CD4-positive, alpha-beta T cell treated with Interleukin-17A for 4 hours (primary cell): Measurements from ENCODE around the gene RPS6KA2.

Source experiments
- DNase-seq: peaks from one replicate; pipeline ENCODE4 v3.0.0-alpha.2; 2020; ENCODE audit warnings: mixed read lengths

Gene RPS6KA2

DNA sequence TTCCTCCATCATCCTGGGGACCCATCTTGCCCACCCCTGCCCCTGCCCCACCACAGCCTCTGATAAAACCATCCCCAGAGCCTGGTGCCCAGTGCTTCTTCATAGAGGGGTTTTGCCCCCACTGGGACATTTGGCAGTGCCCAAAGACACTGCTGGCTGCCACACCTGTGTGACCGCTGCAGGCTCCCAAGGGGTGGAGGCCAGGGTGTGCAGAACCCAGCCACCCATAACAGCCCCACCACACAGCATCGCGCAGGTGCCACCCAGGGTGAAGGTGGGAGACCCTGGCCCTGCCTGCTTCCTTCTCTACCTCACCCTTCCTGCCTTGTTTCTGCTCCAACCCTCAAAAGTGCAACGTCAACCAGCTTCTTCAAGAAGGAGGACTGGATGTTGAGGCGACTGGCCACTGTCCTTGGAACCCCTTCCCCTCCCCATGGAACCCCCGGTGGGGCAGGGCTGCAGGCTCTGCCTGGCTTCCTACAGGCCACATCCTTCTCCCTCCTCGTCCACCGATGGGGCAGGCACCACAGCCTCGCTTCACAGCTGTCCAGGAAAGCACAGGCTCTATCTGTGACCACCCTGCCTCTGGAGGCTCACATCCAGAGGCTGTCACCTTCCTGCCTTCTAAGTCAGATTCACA lies 165.1 kb downstream of the RPS6KA2 start:
- DNase-seq, result no peak

DNA sequence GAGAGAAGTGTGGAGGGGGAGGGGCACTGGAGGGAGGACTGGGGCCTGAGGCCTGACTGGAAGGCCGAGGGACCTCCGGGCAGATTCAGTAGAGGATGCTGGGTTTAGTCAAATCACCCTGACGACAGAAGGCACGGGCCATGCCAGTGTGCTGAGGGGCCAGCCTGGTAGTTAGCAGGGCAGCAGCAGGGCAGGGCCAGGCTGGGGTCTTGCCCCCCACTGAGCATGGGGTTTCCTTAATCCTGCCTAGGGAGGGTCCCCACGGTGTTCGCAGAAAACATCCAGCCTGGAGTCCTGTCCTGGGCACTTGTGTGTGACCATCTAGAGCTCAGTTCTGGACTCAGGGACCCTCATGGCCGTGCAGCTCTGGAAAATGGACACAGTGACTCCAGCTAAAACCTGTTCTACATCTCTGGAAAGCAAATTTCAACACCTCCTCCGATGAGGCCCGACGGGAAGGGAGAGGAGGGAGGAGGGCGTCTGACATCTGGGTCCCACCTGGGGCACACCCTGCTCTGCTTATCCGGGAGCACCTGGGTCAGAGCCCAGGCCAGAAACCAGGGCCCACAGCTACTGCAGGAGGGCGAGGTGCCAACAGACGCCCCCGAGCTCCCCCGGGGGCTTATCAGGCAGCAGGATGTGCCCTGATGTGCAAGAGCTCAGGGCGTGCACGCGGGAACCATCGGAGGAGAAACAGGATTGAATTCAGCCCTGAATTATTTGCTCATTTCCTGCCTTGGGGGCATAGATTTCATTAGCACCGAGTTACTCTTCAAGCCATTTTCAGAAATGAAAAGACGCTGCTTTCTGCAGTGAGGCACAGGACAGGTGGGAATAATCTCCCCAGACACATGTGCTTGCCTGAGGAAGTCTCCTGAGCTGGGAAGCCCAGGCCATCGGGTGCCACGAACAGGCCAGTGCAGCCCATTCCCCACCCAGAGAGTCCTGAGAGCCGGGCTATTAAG lies 166.3 kb downstream of the RPS6KA2 start:
- DNase-seq, result no peak

DNA sequence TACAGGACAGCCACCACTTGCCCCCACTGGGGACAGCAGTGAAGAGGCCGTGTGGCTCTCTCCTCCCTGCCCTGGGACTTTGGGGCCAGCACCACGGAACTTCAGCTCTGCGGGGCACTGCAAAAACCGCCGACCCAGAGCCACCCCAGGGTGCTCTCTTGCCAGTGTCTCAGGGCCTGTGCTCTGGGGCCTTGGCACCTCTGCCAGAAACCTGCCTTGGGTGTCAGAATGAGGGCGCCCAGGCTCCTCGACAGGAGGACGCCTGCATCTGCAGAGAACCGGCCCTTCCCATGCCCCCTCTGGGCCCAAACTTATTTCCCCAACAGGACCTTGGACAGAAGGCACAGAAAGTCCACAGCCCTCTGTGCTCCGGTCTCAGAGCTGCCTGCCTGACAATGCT lies 167.1 kb downstream of the RPS6KA2 start:
- no peak for DNase-seq

DNA sequence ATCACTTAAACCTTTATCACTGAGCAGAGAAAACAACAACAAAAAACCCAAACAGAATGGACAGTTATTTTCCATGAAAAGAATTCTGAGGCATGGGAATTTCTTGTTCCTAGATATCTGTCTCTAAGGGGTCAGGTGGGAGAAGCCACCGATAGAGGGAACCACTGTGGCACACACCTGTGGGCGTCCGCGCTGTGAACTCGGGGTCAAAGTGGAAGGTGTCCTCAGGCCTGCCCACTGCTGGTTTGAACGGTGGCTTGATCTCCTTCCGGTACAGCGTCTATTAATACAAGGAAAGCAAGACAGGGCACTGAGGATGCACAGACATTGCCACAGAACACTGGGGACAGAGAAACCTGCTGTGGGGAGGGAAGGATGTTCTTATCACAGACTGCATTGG lies 167.8 kb downstream of the RPS6KA2 start:
- no peak for DNase-seq

DNA sequence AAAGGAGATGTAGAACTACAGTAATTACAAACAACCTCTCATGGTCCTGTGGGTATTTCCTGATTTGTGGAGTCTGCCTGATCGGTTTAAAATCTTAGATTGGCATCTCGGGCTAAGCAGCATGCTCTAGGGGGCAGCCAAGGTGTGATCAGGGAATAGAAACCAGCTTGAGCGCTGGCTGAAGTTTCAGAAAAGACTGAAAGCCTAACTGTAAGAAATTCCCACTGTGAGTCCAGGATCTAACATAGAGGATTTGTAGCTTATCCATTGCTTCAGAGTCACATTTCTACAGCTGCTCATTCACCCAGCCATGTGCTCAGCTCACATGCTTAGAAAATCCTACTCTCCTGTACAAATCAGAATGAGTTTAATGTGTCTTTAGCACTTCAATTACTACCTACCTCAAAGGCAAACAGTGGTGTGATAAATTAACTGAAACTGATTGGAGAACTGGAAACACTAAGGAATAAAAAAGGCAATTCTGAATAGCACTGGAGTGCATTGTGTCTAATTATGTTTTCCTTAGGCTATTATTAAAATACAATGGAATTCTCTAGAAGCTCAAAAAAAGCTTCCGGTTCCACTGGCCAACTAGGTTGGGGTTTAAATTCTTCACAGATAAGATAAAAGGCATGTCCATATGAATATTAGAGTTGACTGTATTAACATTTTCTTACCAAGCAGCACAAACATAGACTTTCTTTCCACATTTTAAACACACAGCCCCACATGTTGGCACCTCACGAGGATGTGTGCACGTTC lies 170.5 kb downstream of the RPS6KA2 start:
- DNase-seq, result peak; percentile 61

DNA sequence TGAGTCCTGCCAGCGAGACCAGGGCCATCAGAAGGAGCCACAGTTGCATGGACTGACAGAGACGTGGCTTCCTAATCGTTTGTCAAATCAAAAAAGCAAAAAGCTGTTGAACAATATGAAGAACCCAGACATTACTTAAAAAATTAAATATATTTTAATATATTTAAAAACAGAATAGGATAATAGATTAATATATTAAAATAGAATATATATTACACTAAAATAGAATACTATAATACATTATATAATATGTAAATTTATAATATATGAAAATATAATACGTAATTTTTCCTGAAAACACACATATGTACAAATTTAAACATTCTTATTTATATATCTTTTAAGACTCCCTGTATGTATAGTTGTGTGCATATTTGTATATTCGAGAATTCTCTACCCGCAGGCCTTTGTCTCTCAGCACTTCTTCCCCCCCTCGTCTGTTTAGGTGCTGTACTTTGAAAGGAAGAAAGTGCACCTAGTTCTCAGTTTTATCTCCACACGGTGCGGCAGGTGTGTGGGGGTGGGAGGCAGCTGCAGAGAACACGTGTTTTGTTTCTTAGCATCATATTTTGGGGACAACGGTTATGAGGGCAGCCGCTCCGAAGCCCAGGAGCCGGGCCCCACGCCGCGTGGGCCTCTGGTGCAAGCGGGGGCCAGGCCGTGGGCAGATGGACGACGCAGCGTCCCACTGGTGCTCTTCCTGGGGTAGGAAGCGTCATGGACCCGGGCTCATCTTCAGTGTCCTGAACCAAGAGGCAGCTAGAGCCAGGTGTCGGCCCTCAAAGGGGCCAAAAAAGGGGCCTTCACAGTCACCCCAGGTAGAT lies 172.1 kb downstream of the RPS6KA2 start:
- no peak for DNase-seq

DNA sequence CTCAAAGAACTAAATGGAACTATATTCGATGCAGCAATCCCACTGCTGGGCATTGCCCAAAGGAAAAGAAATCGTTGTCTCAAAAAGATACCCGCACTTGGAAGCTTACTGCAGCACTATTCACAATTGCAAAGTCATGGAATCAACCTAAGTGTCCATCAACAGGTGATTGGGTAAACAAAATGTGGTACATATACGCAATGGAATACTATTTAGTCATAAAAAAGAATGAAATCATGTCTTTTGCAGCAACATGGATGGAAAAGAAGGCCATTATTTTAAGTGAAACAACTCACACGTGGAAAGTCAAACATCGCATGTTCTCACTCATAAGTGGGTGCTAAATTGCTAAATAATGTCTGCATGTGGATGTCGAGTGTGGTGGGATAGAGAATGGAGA lies 173.4 kb downstream of the RPS6KA2 start:
- DNase-seq, result no peak

DNA sequence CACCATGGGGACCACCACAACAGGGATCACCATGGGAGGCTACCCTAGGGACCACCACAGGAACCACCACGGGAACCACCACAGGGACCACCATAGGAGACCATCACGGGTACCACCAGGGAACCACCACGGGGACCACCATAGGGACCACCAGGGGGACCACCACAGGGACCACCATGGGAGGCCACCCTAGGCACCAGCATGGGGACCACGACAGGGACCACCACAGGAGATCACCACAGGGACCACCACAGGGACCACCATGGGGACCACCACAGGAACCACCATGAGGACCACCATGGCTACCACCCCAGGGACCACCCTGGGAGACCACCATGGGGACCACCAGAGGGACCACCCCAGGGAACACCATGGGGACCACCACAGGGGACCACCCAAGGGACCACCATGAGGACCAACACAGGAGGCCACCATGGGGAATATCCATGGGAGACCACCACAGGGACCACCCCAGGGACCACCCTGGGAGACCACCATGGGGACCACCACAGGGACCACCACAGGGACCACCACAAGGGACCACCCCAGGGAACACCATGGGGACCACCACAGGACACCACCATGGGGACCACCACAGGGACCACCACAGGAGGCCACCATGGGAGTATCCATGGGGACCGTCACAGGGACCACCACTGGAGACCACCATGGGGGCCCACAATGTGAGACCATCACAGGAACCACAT lies 176.7 kb downstream of the RPS6KA2 start:
- no peak for DNase-seq

DNA sequence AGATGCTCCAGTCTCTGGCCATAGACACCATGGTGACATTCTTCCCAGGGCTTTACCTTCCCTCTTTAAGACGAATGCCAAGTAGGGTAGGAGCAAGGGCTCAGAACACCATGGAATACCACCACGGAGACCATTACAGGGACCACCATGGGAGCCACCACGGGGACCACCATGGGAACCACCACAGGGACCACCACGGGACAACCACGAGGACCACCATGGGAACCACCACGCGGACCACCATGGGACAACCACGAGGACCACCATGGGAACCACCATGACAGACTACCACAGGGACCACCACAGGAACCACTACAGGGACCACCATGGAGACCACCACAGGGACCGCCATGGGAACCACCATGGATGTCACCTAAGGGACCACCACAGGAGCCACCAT lies 177.4 kb downstream of the RPS6KA2 start:
- DNase-seq, result no peak

DNA sequence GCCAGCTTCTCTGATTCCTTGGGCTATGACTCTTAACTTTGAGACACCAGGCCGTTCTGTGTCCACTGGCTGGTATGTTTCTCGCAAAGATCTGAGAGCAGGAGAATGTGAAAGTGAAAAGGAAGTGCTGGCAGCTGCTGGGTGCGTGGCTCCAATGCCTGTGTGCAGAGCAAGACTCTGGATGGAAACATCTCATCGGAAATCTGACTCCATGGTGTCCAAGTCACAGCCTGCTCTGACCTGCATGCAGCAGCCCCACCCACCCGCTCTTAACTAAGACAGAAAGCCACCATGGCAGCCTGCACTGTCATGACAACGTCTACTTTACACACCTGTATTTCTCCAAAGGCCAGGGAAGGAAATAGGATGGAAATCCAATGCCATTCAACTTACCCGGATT lies 178.0 kb downstream of the RPS6KA2 start:
- DNase-seq, result no peak

DNA sequence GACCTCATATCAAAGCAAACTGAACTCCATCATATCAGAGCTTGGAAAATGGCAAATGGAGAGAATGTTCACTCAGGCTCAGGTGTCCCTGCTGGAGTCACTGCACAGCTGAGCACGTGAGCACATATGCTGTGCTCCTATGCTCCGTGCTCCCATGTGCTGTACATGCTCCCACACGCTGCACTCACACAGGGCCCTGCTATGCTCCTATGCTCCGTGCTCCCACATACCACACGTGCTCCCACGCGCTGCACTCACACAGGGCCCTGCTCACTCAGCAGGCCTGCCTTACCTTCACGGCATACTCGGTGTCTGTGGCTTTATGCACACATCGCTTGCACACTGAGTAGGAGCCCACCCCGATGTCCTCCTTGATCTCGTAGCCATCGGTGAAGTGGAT lies 178.6 kb downstream of the RPS6KA2 start:
- DNase-seq, result no peak

DNA sequence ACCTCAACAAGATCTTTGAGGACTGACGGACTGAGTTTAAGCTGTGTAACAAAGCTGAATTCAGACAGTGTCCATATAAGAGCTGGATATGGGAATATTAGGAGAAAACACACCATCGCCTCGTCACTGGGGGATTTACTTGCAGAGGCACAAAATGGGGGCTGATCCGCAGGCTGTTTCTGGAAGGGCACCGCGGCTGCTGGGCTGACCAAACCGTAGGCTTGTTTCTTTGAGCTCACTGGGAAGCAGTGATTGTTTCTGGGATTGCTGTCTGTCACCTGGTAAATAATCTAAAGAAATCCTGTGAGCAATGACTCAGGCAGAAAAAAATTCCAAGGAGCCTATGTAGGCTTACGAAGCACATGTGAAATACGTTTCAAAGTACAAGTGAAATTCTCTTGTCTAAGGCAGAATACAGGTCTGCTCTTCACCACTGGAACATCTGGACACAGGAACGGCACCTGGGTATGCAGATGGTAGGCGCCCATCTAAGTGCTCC lies 180.4 kb downstream of the RPS6KA2 start:
- no peak for DNase-seq

DNA sequence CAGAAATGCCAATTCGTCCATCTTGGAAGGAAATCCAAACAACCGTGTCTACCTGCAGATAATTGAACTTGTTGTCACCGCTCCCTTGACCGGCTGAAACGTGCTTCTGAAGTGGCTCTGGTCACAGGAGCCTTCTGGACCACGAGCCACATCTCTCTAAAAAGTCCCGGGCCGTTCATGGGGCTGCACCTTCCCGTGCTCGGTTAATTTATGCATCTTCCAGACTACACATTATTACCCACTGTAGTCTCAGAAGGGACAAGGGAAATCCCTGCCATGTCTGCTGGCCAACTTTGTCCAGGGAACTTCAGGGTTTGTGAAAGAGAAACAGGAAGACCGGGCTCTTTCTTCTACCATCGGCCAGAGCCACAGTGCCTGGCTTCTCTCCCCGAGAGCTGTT lies 180.9 kb downstream of the RPS6KA2 start:
- DNase-seq, result no peak

DNA sequence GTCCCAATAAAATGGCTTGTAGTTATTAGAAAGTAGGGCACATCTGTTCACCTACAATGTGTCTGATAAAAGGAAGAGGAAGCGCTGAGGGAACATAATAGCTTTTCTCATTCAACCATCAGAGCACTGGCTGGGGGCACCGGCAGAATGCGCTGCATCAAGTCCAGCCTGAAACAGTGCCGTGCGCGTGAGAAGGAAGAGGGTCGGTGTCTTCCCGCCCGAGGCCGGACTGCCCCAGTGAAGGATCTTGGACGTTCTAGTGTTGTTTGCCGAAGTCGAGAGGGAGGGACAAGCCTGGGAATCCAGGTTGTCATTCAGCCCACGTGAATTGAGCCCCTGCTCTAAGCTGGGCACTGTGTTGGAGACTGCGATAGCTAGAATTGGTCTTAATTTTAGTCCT lies 182.6 kb downstream of the RPS6KA2 start:
- DNase-seq, result no peak

DNA sequence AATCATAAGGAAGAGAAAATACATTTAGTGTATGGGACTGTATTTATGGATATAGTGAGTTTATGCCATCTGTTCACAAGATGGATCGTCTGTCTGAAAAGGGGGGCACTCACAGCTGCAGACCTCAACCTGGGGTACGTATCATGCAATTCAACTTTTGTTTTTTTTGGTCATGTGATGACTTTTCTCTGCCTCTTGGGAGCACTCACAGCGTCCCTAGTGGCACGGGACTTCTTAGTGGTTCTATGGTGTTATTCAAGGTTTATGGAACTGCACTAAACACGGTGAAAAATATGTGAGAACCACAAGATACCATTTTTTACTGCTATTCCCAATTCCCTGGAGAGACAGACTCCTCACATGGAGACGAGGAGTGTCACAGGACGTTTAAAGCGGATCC lies 183.9 kb downstream of the RPS6KA2 start:
- DNase-seq, result no peak

DNA sequence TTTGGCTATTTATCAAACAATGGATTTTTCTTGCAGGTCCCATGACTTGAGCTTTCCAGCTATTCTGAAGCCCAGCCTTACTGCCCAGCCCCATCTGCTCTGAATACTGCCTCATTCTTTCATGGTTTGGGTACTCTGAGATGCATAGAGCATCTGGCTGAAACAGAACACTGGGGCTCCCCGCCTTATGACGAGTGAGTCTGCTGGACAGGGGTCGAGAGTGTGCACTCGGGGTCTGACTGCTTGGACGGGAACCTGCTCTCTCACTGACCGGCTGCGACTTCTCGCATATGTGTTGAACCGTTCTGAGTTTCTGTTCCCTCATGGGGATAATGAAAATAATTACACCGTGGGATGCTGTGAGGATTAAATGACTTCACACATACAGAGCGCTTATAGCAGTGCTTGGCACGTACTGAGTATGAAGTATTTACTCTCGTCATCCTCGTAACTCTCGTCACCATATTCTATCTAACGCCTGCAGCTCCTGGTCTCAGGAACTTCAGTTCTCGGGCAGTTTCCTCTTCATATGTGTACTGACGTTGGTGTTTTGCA lies 184.8 kb downstream of the RPS6KA2 start:
- DNase-seq, result no peak

DNA sequence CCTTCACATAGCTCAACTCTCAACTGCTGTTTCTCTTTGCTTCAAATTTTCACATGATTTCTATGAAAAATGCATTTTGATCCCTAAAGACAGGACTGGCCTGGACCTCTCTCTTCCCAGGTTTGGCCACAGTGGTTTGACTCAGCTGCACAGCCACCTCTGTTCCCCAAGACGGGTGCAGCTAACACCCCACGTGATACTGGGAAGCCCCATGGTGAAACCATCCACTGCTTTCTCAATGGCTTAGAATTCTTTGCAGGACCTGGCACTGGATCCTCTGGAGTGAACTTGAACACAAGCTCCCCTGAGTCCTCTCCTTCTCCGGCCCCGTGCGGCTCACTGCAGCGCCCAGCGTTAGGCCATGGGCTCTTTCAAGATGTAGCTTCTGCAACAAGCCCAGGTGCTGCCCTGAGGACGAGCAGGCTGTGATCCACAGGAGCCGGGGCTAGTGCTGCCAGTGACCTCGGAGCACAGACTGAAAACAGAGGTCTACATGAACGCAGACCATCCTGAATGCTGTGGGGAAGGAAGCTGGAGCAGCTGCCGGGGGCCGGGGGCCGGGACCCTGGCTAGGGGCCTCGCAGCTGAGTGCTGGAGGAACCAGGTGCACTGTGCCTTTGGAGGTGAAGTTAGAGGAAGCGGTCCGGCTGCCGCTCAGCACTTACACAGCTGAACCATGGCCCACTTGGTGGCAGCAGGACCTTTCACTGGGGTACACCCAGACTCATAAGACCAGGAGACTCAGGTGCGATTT lies 185.5 kb downstream of the RPS6KA2 start:
- peak; percentile 19 for DNase-seq

DNA sequence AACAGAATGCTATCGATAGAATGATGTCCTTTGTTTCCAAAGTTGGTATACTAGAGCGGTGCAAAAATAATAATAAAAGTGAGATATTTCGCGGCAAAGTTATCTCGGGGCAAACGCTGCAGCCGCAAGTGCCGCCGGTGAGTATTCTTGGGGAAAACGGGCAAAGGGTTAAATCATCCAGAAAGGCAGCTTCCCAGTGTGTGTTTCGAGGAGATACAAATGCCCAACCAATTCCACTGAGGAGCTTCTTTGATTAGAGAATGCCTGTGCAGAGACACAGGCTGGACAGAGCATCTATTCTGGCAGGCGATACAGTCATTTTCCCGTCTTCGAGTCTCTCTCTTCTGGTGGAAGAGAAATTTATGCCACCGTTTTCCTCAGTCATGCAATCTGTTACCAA lies 186.3 kb downstream of the RPS6KA2 start:
- no peak for DNase-seq

DNA sequence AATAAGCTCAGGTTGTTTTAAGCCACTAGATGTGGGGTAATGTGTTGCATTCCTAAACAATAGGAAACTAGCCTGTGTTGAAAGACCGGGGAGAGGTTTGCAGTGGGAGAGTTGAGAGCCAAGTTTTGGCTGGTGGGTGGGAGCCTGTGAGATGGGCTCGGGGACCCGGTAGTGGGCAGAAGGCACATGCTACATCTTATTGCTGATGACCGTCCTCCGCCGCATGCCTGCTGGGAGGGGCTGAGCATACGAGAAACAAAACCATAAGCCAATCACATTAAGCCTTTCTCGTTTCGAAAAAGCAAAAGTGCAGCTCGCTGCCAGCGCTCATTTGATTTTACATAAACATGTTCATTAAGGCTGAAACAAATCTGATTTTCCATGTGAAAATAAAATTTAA lies 186.9 kb downstream of the RPS6KA2 start:
- DNase-seq, result no peak

DNA sequence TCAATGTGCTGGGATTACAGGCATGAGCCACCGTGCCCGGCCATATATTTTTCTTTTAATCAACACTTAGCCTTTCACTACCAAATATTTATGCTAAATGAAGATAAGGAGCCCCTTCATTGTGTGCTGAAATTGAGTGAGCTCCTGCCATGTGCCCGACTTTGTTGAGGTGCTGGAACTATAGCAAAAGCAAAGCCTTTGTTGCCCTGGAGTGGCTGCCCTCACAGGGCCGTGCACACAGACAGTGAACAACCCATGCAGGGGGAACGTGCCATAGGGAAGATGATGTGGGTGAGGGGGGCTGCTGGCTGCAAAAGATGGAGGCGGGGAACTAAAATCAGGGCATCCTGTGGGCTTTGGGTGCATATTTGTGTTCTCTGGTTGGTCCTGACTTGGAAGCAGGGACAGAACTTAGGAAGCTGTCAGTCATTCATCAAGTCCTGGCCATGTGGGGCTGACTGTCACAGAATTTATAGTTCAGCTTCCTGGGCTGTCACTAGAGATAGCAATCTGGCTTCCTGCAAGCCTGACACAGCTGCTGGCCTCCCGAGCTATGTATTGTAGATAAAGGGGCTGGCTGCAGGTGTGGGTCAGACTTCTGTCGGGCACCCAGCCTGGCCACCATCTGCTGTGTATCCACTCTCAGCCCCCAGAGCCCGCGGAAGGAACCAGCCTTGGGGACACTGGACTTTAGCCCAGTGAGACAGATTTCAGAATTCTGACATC lies 187.5 kb downstream of the RPS6KA2 start:
- peak; percentile 16 for DNase-seq
